Psoas muscle (tissue), 8 donors: ENCODE data around the gene CDH6. TPM values are rescaled to one million over a fixed set of nuclear protein-coding genes. Genes with fewer than 3 reads are reported as not detected.

Experiments
- ATAC-seq, 4 donors: fragments of 200-7000 bp; cut with Tn5 transposase; one replicate each; pipeline ENCODE4 v1.9.1; 2020; ENCODE audit warnings: moderate library complexity in 3 of 4, mild to moderate bottlenecking in 2 of 4
- DNase-seq, 2 donors: peaks; one replicate each; pipeline ENCODE4 v3.0.0-alpha.2; 2020
- H3K27ac ChIP-seq: fragments of 200-600 bp; one replicate; pipeline ENCODE4 v1.8.0; 2022
- H3K27me3 ChIP-seq, 3 donors: fragments of 200-600 bp in 1 of 3; one replicate each; pipeline versions ENCODE4 v1.6.1 to v1.8.0; 2013 to 2022; ENCODE audit warnings: low read length in 2 of 3, mild to moderate bottlenecking in 2 of 3, moderate library complexity in 1 of 3; ENCODE audit not compliant: insufficient read depth in 3 of 3
- H3K36me3 ChIP-seq, 2 donors: fragments of 200-600 bp in 1 of 2; one replicate each; pipeline versions ENCODE4 v1.6.1 to v1.8.0; 2013 to 2022; ENCODE audit warnings: low read depth in 1 of 2, mild to moderate bottlenecking in 1 of 2, moderate library complexity in 1 of 2; ENCODE audit not compliant: insufficient read depth in 1 of 2
- H3K4me1 ChIP-seq: fragments of 200-600 bp; one replicate; pipeline ENCODE4 v1.8.0; 2022
- H3K4me3 ChIP-seq: fragments of 200-600 bp; one replicate; pipeline ENCODE4 v1.8.0; 2022; ENCODE audit warnings: mild to moderate bottlenecking
- H3K9me3 ChIP-seq: fragments of 200-600 bp; one replicate; pipeline ENCODE4 v1.8.0; 2022
- WGBS, 3 donors: extraction: QIAGEN DNeasy Blood & Tissue Kit; methylation state at CpG; one replicate each; pipeline versions ENCODE4 v1.1.6 to v1.1.7; 2013; 5-methylcytosine and 5-hydroxymethylcytosine counted together
- intact Hi-C, 2 donors: fragments of 100-400 bp; cut with DNase I; formaldehyde crosslinking; loops; one replicate each; pipeline versions ENCODE4 v1.11.0 to v1.14.2; 2022
- polyA plus RNA-seq, 3 donors: library from polyadenylated mRNA; stranded (reverse); fragments of 200-250 nt; gene quantifications; one replicate each; pipeline ENCODE4 v1.2.3, GENCODE V29; 2013
- total RNA-seq, 4 donors: library from RNA; stranded (reverse); fragmentation: NEBNext Ultra II Directional in 2 of 4; extraction: Animal tissue kit (Norgen Biotek cat#: 25700) in 2 of 4; gene quantifications; one replicate each; pipeline versions ENCODE4 v1.2.1 to v1.2.4, GENCODE V29; 2021 to 2023
- TF ChIP-seq, protein P1 (sequence below): fragments of 200-600 bp; IDR thresholded peaks from one replicate; pipeline ENCODE4 v1.8.0; 2022; ENCODE audit warnings: antibody characterized with exemption
- donor health status: healthy with polysubstance abuse.
- donor health status: DM: no; HTN: no; CAD: no; lungs with moderate emphysema.
- donor health status: Bipolar disorder and iron deficiency.
- donor health status: healthy.
- donor health status: DM: yes; HTN: yes; CAD: no.
- donor health status: DM: no; HTN: no; CAD: no.
- donor health status: DM: no; HTN: no; CAD: no.
- donor health status: DM: yes; HTN: yes; CAD: no.

Gene CDH6
- total and polyA plus RNA-seq, 7 donors: 0.30 to 3.4 (median 0.77) TPM

GRCh38 chr5:31169379-31169778 is 24.1 kb upstream of the CDH6 start:
- ATAC-seq: no peak

GRCh38 chr5:31172881-31173280 is 20.6 kb upstream of the CDH6 start:
- no peaks in the 10 kb centered on the region for H3K36me3 ChIP-seq
- no peaks in the 10 kb centered on the region for H3K27me3 ChIP-seq
- no peaks in the 10 kb centered on the region for H3K9me3 ChIP-seq

More at GRCh38 chr5:31169379-31169778, 24.1 kb upstream of the CDH6 start:
- Histone ChIP-seq H3K9me3 (no peaks in the 10 kb centered on the region), H3K27ac (no peak overlapping the region), H3K27me3 (no peaks in the 10 kb centered on the region), H3K36me3 (no peaks in the 10 kb centered on the region), H3K4me3 (no peak overlapping the region), H3K4me1 (no peaks in the 10 kb centered on the region)
- intact Hi-C loops: no loop called here
- TF ChIP-seq, protein P1, sequence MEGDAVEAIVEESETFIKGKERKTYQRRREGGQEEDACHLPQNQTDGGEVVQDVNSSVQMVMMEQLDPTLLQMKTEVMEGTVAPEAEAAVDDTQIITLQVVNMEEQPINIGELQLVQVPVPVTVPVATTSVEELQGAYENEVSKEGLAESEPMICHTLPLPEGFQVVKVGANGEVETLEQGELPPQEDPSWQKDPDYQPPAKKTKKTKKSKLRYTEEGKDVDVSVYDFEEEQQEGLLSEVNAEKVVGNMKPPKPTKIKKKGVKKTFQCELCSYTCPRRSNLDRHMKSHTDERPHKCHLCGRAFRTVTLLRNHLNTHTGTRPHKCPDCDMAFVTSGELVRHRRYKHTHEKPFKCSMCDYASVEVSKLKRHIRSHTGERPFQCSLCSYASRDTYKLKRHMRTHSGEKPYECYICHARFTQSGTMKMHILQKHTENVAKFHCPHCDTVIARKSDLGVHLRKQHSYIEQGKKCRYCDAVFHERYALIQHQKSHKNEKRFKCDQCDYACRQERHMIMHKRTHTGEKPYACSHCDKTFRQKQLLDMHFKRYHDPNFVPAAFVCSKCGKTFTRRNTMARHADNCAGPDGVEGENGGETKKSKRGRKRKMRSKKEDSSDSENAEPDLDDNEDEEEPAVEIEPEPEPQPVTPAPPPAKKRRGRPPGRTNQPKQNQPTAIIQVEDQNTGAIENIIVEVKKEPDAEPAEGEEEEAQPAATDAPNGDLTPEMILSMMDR: no peak
- no peak for DNase-seq
- 77 to 83% (median 80%) methylated on average over 7 of the region's 7 CpGs for WGBS, 3 donors

DNA sequence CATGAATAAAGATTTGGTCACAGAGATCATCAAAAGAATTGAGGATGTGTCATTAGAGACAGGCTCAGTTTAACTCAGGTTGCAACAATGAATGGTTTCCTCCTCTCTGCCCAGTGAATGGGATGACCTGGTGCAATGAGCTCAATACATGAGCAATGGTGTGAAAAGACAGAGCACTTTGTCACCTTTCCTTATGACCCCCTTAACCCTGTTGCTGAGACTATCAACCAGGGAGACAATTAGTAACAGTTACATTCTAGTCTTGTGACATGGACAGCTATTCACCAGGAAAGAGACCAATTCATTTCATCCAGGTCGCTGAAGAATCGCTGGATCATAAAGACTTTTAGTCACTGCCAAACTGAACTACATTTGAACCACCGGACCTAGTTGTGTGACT is 19.9 kb upstream of the CDH6 start:
- Histone ChIP-seq H3K27me3 (no peaks in the 10 kb centered on the region), H3K27ac (no peak overlapping the region), H3K4me3 (no peak overlapping the region), H3K36me3 (no peaks in the 10 kb centered on the region), H3K4me1 (no peaks in the 10 kb centered on the region), H3K9me3 (no peaks in the 10 kb centered on the region)
- WGBS, 3 donors: 92 to 97% (median 95%) methylated on average over 3 of the region's 3 CpGs
- TF ChIP-seq, protein P1: no peak
- intact Hi-C loops: no loop called here
- ATAC-seq: no peak
- DNase-seq: no peak

More at GRCh38 chr5:31172881-31173280, 20.6 kb upstream of the CDH6 start:
- Histone ChIP-seq H3K4me3 (no peak overlapping the region), H3K4me1 (no peaks in the 10 kb centered on the region), H3K27ac (no peak overlapping the region)
- ATAC-seq: no peak
- TF ChIP-seq, protein P1: no peak
- intact Hi-C loops: no loop called here
- DNase-seq: no peak

- Histone ChIP-seq H3K4me1 (no peaks in the 10 kb centered on the region), H3K4me3 (no peak overlapping the region), H3K36me3 (no peaks in the 10 kb centered on the region), H3K27me3 (no peaks in the 10 kb centered on the region), H3K27ac (no peak overlapping the region), H3K9me3 (no peaks in the 10 kb centered on the region)
- DNase-seq: no peak
- 70 to 77% (median 74%) methylated on average over 8 of the region's 8 CpGs for WGBS, 3 donors
- TF ChIP-seq, protein P1: no peak
- intact Hi-C loops: no loop called here
- no peak for ATAC-seq
Measured at GRCh38 chr5:31181376-31181987, 12.0 kb upstream of the CDH6 start.

GRCh38 chr5:31182136-31182535 is 11.3 kb upstream of the CDH6 start:
- DNase-seq (no peak), ATAC-seq (no peak)
- no peak overlapping the region for H3K4me3 ChIP-seq
- no peaks in the 10 kb centered on the region for H3K27me3 ChIP-seq
- H3K27ac ChIP-seq: no peak overlapping the region
- H3K9me3 ChIP-seq: no peaks in the 10 kb centered on the region
- no peaks in the 10 kb centered on the region for H3K36me3 ChIP-seq
- H3K4me1 ChIP-seq: no peaks in the 10 kb centered on the region
- WGBS, 3 donors: 89 to 91% (median 90%) methylated on average over 6 of the region's 6 CpGs
- intact Hi-C loops: no loop called here
- TF ChIP-seq, protein P1: no peak
